ENCODE measurements around the gene DDX49. TPM values are rescaled to one million over a fixed set of nuclear protein-coding genes. Genes with fewer than 3 reads are reported as not detected.

DDX49 gene
- polyA plus RNA-seq, 1 of the 3 experiments (the other 2 are of a cell fraction): 86.8 TPM

DNA sequence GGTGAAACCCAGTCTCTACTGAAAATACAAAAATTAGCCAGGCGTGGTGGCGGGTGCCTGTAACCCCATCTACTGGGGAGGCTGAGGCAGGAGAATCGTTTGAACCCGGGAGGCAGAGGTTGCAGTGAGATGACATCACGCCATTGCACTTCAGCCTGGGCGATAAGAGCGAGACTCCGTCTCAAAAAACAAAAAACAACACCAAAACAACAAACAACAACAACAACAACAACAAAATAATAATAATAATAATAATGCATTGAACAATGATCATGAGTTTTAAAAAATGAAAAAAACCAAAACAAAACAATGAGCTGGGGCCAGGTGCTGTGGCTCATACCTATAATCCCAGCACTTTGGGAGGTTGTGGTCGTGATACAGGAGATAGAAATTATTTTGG is 44.6 kb downstream of the DDX49 start:
- no peak overlapping the region for H2AFZ ChIP-seq (ENCODE audit: low read depth)
- H4K20me1 ChIP-seq (ENCODE audit: insufficient read depth): no peaks in the 10 kb centered on the region
- H3K4me3 ChIP-seq (ENCODE audit: low read depth in 2 of 2, low read length in 1 of 2): no peak overlapping the region
- DNase-seq: no peak
- no peaks in the 10 kb centered on the region for H3K9me3 ChIP-seq
- ChIA-PET POLR2A (no interaction called here), CTCF (interaction anchor here (1.2 kb wide), 1 partner anchor 514 kb away, joined by 3 read pairs; no protein-coding TSS in a partner anchor)
- H3K27me3 ChIP-seq (ENCODE audit: insufficient read depth): no peaks in the 10 kb centered on the region
- H3K9me2 ChIP-seq: no peaks in the 10 kb centered on the region
- H3K4me2 ChIP-seq: no peak overlapping the region
- H3F3A ChIP-seq (replicated peaks; ENCODE audit: insufficient read depth): peaks cover 5% of the 10 kb centered on the region
- H3K4me1 ChIP-seq (ENCODE audit: control insufficient read depth in 1 of 2, insufficient read depth in 2 of 2, low read depth in 1 of 2, low read length in 1 of 2): no peaks in the 10 kb centered on the region
- WGBS (ENCODE audit: low lambda C conversion rate): 86% methylated on average over 9 of the region's 9 CpGs
- no peaks in the 10 kb centered on the region for H3K36me3 ChIP-seq (replicated peaks in 1 of 2; ENCODE audit: control insufficient read depth in 1 of 2, insufficient read depth in 2 of 2, low read length in 1 of 2)
- no peaks in the 10 kb centered on the region for H3K79me2 ChIP-seq (ENCODE audit: insufficient read depth)
- H3K9ac ChIP-seq: no peak overlapping the region
- TF ChIP-seq JUND (IDR thresholded peaks at IDR 0.05): no peak
- no peak for TF ChIP-seq TEAD4 (IDR thresholded peaks at IDR 0.05; ENCODE audit: borderline replicate concordance, insufficient read depth)
- TF ChIP-seq, protein P1, sequence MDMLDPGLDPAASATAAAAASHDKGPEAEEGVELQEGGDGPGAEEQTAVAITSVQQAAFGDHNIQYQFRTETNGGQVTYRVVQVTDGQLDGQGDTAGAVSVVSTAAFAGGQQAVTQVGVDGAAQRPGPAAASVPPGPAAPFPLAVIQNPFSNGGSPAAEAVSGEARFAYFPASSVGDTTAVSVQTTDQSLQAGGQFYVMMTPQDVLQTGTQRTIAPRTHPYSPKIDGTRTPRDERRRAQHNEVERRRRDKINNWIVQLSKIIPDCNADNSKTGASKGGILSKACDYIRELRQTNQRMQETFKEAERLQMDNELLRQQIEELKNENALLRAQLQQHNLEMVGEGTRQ (IDR thresholded peaks at IDR 0.05; ENCODE audit: borderline replicate concordance, low read depth, low read length): no peak
- TF ChIP-seq, protein P2, sequence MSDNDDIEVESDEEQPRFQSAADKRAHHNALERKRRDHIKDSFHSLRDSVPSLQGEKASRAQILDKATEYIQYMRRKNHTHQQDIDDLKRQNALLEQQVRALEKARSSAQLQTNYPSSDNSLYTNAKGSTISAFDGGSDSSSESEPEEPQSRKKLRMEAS (IDR thresholded peaks at IDR 0.05; ENCODE audit: low read depth): no peak
- no peak for TF ChIP-seq RFX5 (IDR thresholded peaks at IDR 0.05; ENCODE audit: low read length)
- no peak for TF ChIP-seq TAF1 (IDR thresholded peaks at IDR 0.05; ENCODE audit: borderline replicate concordance, low read depth, low read length)
- no peak overlapping the region for H3K27ac ChIP-seq (ENCODE audit: low read depth in 2 of 2, low read length in 1 of 2)

DNA sequence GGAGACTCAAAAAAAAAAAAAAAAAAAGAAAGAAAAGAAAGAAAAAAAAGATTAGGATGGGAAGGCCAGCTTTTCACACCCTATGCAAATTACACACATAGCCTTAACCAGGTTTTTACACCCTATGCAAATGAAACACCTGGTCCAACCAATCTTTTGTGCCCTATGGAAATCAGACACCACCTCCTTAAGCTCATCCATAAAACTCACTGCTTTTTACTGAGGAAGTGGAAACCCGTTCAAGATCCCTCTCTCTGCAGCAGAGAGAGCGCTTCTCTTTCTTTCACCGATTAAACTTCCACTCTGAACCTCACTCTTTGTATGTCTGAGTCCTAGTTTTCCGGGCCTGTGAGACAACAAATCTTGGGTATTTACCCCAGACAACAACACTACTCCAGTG is 46.8 kb downstream of the DDX49 start:
- Histone ChIP-seq H2AFZ (ENCODE audit: low read depth) (no peak overlapping the region), H3K27ac (ENCODE audit: low read depth in 2 of 2, low read length in 1 of 2) (no peak overlapping the region), H4K20me1 (ENCODE audit: insufficient read depth) (no peaks in the 10 kb centered on the region), H3K4me1 (ENCODE audit: control insufficient read depth in 1 of 2, insufficient read depth in 2 of 2, low read depth in 1 of 2, low read length in 1 of 2) (peaks cover 0 to 10% of the 10 kb centered on the region in 2 experiments; a peak in 2 of 4 replicates), H3K9ac (no peak overlapping the region), H3K4me3 (ENCODE audit: low read depth in 2 of 2, low read length in 1 of 2) (no peak overlapping the region), H3K36me3 (replicated peaks in 1 of 2; ENCODE audit: control insufficient read depth in 1 of 2, insufficient read depth in 2 of 2, low read length in 1 of 2) (no peaks in the 10 kb centered on the region), H3K79me2 (ENCODE audit: insufficient read depth) (no peaks in the 10 kb centered on the region), H3K9me2 (no peaks in the 10 kb centered on the region), H3F3A (replicated peaks; ENCODE audit: insufficient read depth) (peaks cover 22% of the 10 kb centered on the region), H3K4me2 (no peak overlapping the region), H3K27me3 (ENCODE audit: insufficient read depth) (no peaks in the 10 kb centered on the region), H3K9me3 (no peaks in the 10 kb centered on the region)
- ChIA-PET CTCF (interaction anchor here (0.7 to 2.3 kb wide), 2 partner anchors 17 to 20 kb away, joined by 3 to 6 read pairs; no protein-coding TSS in a partner anchor), POLR2A (no interaction called here)
- DNase-seq: no peak
- TF ChIP-seq EZH2phosphoT487 (IDR thresholded peaks at IDR 0.05; ENCODE audit: borderline replicate concordance, low read depth) (no peak), RCOR1 (IDR thresholded peaks at IDR 0.05; ENCODE audit: low read length) (no peak), TEAD4 (IDR thresholded peaks at IDR 0.05; ENCODE audit: borderline replicate concordance, insufficient read depth) (no peak), GATA2 (CRISPR knock-in tag; IDR thresholded peaks at IDR 0.05) (no peak), RAD21 (IDR thresholded peaks at IDR 0.05; ENCODE audit: low read length) (no peak)
- TF ChIP-seq, protein P1 (IDR thresholded peaks at IDR 0.05; ENCODE audit: borderline replicate concordance, low read depth, low read length): no peak
- TF ChIP-seq, protein P3, sequence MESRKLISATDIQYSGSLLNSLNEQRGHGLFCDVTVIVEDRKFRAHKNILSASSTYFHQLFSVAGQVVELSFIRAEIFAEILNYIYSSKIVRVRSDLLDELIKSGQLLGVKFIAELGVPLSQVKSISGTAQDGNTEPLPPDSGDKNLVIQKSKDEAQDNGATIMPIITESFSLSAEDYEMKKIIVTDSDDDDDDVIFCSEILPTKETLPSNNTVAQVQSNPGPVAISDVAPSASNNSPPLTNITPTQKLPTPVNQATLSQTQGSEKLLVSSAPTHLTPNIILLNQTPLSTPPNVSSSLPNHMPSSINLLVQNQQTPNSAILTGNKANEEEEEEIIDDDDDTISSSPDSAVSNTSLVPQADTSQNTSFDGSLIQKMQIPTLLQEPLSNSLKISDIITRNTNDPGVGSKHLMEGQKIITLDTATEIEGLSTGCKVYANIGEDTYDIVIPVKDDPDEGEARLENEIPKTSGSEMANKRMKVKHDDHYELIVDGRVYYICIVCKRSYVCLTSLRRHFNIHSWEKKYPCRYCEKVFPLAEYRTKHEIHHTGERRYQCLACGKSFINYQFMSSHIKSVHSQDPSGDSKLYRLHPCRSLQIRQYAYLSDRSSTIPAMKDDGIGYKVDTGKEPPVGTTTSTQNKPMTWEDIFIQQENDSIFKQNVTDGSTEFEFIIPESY (IDR thresholded peaks at IDR 0.05; ENCODE audit: borderline replicate concordance, low read depth): no peak
- WGBS (ENCODE audit: low lambda C conversion rate): 78% methylated on average over 4 of the region's 4 CpGs
